NK-92 (cell line): ENCODE measurements around the gene FBXO44.
"Not testable (repeated sequence)": the region's sequence is repeated elsewhere in the genome, so short reads cannot be mapped to it uniquely, and the experiment has no call there.

Experiments
- DNase-seq: peaks from one replicate; lab custom pipeline; 2025; ENCODE audit not compliant: unreplicated experiment; lab: John Stamatoyannopoulos, UW

FBXO44 gene

DNA sequence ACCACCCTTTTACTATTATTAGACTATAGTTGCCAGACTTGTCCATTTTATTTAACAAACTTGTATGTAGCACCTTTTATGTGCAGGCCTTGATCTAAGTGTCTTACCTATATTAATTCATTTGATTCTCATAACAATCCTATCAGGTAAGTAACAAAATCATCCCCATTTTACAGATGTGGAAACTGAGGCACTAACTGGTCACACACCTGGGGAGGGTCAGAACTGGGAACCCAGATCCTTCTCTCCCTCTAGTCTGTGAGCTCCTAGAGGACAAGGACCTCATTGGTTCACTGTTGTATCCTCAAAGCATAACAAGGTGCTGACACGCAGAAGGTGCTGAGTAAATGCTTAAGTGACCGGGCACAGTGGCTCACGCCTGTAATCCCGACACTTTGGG, 15.3 kb upstream of the FBXO44 start:
- DNase-seq = no peak

DNA sequence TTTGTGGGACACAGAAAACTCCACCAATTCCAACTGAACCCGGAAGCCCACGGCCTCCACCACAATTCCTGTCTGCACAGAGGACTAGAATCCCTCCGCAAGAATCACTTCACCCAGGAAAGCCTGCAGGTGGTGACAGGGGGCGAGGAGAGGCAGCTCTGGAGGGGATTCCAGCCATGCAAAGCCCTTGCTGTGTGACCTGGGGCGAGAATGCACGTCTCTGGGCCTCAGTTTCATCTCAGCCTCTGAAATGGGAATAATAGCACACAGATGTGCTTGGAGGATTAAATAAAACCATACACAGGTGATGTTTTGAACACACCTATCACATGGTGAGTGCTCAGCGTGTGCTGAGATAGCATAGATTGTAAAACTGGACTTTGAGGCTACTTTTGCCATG, 14.6 kb upstream of the FBXO44 start:
- DNase-seq = no peak

DNA sequence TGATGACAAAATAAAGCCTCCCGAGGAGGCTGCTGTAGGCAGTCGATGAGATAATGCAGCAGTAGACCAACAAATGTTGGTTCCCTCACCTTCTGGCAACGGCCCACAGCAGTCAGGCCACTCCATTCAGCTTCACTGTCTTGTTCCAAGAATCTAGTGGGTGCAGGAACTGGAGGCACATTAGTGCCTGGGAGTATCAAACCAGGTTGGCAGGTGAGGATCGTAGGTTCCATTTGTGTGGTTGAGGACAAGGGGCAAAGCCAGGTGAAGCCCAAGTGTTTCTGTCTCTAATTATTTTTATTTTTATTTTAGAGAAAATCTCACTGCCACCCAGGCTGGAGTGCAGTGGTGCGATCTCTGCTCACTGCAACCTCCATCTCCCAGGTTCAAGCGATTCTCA, 13.7 kb upstream of the FBXO44 start:
- DNase-seq = no peak

DNA sequence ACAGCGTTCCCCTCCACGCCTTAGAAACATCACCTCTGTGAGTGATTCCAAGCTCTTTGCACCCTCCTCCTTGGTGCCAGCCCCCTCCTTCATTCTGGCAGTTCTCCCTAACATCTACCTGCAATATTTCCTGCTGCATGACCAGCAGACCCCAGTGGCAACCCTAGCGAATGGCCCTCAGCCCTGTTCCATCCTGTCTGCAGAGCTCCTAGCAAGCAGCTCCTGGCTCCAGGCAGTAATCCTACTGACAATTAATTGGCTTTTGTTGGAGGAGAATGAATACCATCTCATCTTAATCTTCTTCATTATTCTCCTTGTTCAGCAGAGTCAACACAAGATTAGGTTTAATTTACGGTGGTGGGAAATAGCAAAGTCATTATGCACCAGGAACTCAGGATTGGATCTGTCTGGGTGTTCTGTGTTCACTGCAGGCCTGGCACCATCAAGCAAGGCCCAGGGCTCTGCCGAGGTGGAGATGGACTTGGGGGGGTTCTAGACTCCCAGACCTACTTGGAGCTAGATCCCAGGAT, 12.8 kb upstream of the FBXO44 start:
- DNase-seq = no peak

DNA sequence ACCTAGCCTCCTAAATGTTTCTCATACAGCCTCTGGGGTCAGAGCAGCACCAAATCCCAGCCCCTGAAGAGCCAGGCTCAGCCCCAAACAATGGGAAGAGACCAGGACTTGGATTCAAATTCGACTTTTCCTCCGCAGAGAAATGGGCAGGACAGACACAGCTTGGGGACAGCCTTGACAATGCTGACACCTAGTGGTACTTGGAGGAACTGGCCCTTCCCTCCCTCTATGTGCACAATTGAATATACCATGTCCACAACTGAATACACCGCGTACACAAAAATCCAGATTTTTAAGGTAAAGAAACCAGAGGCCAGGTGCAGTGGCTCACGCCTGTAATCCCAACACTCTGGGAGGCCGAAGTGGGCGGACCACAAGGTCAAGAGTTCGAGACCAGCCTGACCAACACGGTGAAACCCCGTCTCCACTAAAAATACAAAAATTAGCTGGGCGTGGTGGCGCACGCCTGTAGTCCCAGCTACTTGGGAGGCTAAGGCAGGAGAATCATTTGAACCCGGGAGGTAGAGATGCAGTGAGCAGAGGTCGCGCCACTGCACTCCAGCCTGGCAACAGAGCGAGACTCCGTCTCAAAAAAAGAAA, 12.2 kb upstream of the FBXO44 start:
- not testable (repeated sequence) for DNase-seq

DNA sequence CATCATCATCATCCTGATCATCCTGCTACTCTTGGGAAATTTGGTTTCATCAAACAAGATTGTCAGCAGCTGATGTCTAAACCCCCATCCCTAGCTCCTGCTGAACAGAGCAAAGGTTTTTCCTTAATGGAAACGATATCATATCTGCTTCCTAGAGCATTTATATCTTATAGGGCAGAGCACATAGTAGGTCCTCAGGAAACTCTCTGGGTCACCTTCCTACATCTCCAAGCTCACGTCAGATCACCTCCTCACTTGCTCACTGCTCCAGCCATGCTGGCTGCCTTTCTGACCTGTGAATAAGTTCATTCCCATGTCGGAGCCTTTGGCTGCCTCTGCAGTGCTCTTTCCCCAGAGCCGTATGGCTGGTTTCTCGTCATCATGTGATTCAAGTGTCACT, 10.9 kb upstream of the FBXO44 start:
- DNase-seq = no peak

DNA sequence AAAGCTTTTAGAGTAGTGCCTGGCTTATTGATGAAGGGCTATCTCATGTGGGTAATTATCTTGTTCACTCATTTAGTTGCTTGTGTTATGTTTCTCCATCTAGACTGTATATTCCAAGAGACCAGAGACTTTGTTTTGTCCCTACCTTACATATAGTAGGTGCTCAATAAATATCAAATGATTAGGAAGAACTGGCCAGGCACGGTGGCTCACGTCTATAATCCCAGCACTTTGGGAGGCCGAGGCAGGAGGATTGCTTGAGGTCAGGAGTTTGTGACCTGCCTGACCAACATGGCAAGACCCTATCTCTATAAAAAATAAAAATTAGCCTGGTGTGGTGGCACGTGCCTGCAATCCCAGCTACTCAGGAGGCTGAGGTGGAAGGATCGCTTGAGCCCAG, 9.4 kb upstream of the FBXO44 start:
- DNase-seq = no peak

DNA sequence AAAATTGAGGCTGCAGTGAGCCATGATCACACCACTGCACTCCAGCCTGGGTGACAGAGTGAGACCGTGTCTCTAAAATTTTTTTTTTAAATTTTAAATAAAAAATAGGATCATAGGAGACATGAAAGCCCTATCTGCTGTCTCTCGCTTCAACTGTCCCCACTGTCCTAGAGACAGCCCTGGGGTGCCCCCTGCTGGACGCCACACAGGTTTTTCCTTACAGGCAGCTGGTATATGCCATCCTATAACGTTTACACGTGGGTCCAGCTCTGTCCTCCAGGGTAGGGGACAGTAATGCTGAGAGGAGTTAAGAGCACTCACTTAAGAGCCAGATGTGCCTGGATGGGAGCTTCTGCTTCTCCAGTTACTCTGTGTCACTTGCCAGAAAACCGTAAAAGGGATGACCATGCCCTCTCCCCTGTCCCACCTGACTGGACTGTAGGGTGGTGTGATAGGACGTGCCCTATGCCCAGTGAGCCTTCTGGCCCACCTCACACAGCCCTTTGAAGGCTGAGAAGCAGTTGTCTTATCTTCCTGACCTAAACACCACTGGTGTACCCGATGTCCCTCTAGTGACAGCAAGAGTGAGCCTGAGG, 8.9 kb upstream of the FBXO44 start:
- DNase-seq = no peak

DNA sequence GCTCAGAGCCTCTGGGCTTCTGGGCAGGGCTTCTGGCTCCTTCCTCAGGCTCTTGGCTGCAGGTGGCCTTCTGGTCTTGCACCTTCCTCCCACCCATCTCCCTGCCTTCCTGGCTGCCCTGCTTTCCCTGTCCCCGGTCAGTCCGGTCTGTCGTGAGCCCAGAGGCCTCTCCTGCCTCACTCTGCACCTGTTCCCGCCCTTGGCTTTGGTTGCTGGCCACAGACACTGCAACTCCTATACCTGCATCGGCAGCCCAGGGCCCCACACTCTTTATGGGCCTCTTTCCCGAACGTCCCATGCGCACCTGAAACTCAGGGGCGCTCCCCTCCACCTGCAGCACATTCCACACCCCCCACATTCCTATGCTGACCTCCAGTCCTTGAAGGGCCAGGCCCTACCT, 8.4 kb upstream of the FBXO44 start:
- no peak for DNase-seq

DNA sequence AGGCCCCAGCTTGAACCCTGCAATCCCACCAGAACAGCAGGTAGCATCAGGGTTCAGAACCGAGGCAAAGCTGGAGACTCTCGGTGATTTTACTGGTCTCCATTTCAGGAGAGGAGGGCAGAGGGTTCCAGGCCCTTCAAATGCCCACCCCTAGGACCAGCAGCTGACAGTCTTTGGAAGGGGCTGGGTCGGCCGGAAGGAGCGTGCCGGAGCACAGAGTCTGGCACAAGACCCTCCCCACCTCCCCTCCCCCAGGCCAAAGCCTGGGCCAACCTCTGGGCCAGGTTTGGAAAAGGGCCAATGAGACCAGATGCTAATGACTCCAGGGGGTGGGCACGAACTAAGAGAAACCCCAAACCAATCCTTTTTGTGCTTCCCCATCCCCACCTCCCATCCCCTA, 7.3 kb upstream of the FBXO44 start:
- no peak for DNase-seq

DNA sequence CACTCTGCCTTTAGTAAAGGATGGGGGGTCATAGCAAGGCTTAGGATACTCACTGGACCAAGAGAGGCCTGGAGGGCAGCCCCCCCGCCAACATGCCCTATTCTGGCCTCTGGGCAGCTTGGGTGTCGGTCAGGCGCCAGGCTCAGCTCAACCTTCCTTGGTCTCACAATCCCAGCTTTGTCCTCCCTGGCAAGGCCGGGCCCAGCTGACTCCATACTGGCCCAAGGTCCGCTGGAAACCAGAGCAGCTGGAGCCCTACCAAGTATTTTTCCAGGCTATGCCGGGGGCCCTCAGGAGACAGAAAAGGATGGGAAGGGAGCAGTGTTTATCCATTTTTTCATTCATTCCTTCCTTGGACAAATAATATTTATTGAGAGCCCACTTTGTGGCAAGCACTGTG, 6.6 kb upstream of the FBXO44 start:
- DNase-seq = no peak

DNA sequence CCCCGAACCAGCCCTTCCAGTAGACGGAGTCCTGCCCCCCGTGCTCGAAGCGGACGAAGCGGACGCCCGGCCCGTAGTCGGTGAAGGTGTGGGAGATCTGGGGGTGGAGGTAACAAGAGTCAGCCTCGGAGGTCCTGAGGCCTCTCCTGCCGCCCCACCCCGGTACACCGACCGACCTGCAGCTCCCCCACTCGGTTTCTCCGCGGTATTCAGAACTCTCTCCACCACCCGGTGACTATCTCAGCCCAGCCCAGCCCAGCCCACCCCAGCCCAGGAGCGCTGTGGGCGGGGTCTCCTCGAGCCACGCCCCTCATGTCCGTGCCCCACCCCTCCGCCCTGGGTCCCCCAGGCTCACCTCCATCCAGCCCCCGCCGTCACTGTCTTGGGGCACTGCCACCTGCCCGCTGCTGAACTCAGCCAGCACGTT, 5.9 kb upstream of the FBXO44 start:
- no peak for DNase-seq

DNA sequence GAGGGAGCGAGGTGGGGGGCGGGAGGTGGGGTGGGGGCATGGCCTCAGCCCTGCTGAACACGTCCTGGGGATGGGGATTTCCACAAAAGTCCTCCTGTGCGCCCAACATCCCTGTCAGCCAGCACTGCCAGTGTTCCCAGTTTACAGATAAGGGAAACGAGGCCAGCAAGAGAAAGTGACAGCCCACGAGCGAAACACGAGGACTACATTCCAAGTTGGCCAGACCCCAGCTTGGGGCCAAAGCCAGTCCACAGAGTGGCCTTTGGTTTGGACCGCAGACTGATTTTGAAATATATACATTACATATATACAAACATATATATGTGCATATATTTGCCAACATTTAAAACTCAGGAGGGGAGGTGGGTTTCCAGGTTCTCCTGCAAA, 5.4 kb upstream of the FBXO44 start:
- no peak for DNase-seq

DNA sequence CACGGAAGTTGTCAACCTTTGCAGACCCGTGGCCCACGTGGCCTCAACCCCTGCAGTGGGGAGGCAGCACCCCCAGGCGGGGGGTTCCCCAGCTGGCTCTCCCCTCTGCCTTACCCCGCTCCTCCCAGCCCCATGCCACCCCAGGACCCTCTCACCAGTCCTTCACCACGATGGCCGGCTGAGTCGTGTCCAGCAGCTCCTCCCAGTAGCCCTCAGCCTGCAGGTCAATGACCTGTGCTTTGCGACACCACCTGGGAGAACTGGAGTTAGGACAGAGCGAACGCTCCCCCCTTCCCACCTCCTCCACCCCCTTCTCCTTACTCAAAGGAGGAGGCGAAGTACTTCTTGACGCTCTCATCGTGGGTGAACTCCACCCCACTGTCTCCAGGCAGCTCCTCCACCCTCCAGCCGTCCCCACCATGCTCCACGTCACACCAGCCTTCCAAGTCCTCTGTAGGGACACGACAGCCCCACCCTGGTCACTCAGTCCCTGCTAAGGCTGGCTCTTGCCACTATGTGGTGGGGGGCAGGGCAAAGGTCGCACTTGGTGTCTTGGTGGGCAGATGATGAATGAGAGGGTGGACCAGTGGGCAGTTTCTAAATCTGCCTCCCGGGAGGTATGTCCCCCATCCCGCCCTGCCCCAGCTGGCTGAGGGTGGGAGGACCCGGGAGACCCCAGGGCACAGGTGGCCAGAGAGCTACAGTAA, 4.9 kb upstream of the FBXO44 start:
- no peak for DNase-seq

DNA sequence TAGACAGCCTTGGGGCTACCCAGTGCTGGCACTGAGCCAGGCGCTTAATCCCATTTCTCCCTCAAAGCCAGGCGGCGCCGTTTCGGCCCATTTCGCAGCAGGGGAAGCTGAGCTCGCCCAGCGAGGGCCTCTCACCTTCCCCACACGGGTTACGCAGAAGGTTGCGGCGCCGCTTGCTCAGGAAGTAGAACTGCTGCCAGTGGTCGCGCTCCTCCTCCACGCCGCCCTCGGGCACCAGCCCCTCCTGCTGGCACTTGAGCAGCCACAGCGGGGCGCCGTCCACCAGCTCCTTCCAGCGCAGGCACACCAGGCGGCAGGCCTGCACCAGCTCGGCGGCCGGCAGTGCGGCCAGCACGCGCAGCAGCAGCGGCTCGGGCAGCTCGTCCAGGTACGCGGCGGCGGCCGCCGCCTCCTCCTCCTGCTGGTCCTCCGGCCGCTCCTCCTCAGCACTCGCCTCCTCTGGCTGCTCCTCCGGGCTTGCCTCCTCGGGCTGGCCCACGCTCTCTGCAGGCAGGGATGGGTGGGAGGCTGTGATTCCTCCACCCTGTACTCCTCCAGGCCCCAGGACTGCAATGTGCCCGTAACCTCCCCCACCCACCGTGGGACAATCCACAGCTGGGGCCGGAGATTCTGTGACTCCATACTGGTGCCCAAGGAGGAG, 4.2 kb upstream of the FBXO44 start:
- DNase-seq = no peak

DNA sequence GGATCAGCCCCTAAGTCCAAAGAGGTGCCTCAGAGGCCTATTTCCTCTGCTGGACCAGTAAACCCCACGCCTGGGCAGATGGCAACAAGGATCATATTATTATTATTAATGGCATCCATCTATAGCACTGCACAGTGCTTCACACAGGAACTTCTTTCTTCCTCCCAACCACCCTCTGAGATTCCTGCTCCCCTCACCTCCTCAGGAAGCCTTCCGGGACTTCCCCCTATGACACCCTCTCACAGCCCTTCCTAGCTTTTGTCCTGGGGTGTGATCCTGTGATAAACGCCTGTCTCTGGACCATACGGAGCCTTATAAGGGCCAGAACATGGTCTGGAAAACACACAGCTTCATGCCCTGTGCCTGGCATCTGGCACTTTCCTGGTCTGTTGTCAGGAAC, 3.7 kb upstream of the FBXO44 start:
- no peak for DNase-seq

DNA sequence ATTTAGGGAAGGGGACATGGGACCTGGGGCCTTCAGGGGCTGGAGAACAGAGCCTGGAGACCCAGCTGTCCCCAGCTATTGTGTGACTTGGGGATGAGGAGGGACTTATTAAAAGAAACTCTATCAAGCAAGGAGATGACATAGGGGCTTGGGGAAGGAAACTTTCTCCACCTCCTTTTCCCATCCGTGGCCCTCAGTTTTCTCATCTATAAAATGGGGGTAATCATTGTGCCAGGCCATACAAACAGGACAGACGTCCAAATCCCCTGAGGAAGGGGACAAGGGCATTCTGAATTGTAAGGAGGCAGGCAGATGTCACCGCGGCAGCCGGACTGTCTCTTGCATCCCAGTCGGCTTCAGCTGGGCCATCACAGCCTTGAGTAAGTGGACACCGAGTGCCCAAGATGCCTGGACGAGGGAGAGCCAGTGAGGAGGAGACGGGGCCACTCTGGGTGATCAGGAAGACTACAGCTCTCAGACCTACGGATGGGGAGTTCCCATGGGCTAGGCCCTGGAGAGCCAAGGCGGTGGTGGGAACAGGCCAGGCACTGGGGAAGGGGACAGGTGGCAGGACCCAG, 2.4 kb upstream of the FBXO44 start:
- no peak for DNase-seq

DNA sequence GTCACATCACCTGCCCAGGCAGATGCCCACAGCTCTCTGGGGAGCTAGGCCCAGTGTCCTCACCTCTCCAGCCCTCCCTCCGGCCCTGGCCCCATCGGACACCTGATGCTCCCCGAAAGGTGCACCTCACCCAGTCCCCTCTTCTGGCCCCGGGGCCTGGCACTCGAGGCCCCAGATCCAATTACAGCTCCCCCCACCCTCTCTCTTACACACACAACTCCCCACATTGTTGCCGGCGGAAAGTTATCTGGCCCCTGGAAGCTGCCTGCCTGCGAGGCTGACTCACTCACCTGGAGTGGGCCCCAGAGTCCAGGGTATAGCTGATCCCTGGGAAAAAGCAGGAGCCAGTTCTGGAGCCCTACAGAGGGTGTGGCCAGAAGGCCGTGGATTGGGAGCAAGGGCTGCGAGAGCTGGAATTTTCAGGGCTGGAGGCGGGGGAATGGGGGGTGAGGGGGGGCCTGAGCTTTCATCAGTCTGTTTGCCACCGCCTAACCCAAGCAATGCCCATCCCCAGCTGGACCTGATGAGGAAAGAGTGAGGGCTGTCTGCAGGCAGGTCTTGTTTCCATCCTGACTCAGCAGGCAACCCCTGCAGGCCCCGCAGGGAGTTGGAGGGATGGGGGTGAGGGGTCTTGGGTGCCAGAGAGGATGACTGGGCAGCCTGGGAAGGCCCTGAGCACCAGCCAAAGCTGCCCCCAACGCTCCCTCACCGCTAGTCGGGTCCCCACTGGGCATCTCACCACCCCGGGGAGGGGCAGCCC, 1.4 kb upstream of the FBXO44 start:
- DNase-seq = no peak

DNA sequence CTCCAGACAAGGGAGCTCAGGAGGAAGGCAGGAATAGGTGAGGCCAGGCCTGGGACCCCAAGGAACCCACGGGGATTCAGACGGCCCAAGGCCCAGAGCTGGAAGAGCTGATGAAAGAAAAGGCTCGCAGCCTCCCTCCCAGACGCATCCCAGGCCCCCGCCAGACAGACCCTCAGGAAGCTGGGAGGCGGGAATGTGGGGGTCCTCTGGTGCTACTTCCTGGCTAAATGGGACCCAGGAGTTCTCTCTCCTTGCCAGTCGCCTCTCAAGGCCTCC, 878 bp upstream of the FBXO44 start:
- DNase-seq = no peak

DNA sequence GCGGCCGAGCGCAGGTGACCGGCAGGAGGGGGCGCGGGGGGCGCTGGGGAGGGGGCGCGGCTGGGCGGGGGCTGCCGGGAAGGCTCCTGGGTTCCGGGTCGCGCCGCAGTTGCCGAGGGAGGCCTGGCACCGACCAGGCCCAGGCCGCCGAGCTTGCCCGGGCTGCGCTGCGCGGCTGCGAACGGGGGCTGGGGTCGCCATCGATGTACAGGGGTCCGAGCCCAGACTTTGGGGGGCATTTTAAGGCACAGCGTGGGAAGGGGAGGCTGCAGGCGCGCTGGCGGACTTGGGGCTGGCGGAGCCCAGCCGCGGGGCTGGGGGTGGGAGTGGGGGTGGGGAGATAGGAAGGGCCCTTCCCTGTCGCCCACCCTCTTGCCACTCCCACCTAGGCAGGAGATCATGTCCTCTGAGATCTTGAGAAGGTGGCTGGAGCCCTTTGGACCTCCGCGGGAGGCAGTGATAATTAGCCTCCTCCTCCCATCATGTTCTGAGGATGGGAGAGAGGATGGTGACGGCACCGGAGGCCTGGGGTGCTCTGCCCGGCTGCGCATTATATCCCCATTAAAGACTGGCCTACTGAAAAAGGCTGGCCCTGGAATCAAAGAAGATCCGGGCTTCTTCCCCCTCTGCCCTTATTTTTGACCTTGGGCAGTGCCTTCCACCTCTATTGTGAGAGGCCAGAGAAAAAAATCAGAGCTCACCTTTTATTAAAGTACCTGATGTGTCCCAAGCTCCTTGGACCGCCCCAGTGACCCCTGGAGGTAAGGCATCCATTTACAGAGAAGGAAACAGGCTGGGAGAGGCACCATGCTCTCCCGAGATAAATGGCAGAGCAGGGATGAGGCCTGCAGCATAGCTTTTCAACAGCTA, 497 bp downstream of the FBXO44 start:
- DNase-seq = no peak
